Measurements from ENCODE around the gene SLC27A2.

DNA sequence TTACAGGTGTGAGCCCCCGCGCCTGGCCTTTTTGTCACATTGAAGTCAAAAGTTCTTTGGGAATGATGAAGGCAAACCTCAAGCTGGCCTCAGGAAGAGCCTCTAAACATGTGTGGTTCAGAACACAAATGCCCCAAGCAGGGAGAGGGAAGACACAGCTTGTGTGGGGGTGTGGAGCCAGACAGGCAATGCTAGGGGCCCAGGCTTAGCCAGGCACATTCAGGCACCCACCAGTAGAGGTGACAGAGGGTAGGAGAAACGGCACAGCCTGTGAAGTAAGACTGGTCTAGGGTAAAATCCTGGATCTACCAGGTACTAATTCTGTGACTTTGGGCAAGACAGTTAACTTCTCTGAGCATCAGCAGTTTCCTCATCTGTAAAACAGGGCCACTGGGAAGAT is 80.0 kb downstream of the SLC27A2 start:
- TF ChIP-seq SIN3A (IDR thresholded peaks at IDR 0.05; ENCODE audit: borderline replicate concordance, insufficient read depth, low read length) (no peak), FOXP2 (optimal IDR thresholded peaks at IDR 0.05; ENCODE audit: borderline replicate concordance, extremely low read depth, extremely low read length, insufficient read depth) (no peak), POLR2AphosphoS5 (IDR thresholded peaks at IDR 0.05; ENCODE audit: low read depth, low read length) (no peak)
- TF ChIP-seq, protein P1, sequence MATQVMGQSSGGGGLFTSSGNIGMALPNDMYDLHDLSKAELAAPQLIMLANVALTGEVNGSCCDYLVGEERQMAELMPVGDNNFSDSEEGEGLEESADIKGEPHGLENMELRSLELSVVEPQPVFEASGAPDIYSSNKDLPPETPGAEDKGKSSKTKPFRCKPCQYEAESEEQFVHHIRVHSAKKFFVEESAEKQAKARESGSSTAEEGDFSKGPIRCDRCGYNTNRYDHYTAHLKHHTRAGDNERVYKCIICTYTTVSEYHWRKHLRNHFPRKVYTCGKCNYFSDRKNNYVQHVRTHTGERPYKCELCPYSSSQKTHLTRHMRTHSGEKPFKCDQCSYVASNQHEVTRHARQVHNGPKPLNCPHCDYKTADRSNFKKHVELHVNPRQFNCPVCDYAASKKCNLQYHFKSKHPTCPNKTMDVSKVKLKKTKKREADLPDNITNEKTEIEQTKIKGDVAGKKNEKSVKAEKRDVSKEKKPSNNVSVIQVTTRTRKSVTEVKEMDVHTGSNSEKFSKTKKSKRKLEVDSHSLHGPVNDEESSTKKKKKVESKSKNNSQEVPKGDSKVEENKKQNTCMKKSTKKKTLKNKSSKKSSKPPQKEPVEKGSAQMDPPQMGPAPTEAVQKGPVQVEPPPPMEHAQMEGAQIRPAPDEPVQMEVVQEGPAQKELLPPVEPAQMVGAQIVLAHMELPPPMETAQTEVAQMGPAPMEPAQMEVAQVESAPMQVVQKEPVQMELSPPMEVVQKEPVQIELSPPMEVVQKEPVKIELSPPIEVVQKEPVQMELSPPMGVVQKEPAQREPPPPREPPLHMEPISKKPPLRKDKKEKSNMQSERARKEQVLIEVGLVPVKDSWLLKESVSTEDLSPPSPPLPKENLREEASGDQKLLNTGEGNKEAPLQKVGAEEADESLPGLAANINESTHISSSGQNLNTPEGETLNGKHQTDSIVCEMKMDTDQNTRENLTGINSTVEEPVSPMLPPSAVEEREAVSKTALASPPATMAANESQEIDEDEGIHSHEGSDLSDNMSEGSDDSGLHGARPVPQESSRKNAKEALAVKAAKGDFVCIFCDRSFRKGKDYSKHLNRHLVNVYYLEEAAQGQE (IDR thresholded peaks at IDR 0.05; ENCODE audit: insufficient read depth in 1 of 2, low read depth in 2 of 2, low read length in 2 of 2) = no peak
